GM12892 (cell line): ENCODE data around the gene ZBTB8A.
"Not testable (repeated sequence)": the region's sequence is repeated elsewhere in the genome, so short reads cannot be mapped to it uniquely, and the experiment has no call there.

ENCODE experiments used
- DNase-seq: peaks from one replicate; pipeline ENCODE4 v3.0.0; 2011; ENCODE audit not compliant: insufficient read length
- FAIRE-seq: peaks from 2 replicates; lab custom pipeline; 2011; peaks lifted over from hg19 to GRCh38; lab: Jason Lieb, UNC
- POLR2A ChIP-seq: IDR thresholded peaks from 2 replicates; pipeline ENCODE4 v1.6.1; 2011; ENCODE audit warnings: low read depth, low read length, control low read depth
- POLR2AphosphoS5 ChIP-seq: IDR thresholded peaks from 2 replicates; pipeline ENCODE4 v1.6.1; 2011; ENCODE audit warnings: low read depth, low read length, control low read depth
- TAF1 ChIP-seq: IDR thresholded peaks from 2 replicates; pipeline ENCODE4 v1.6.1; 2011; ENCODE audit warnings: low read depth, mild to moderate bottlenecking, control low read depth, low read length, borderline replicate concordance

Gene ZBTB8A

GRCh38 chr1:32540605-32541004, 1.4 kb downstream of the ZBTB8A start:
- DNase-seq (no peak), FAIRE-seq (no peak)
- TF ChIP-seq POLR2AphosphoS5 (no peak), POLR2A (no peak), TAF1 (no peak)

GRCh38 chr1:32541064-32541566, 1.9 kb downstream of the ZBTB8A start:
- FAIRE-seq: no peak
- no peak for DNase-seq
- TF ChIP-seq TAF1 (no peak), POLR2A (no peak), POLR2AphosphoS5 (no peak)

DNA sequence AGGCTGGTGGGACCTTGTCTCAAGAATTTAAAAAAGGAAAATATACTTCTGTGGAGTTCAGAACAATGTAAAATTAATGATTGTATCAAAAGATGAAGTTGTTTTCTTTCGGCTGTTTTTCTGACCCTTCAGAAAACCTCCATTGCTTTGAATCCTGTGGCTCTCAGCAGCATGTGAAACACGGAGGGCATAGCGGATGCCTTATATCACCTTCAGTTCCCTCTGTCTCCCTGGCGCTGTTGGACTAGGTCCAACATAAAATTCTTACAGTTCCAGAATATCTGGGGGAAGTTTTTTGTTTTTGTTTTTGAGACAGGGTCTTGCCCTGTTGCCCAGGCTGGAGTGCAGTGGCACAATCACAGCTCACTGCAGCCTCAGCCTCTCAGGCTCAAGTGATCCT, 7.4 kb downstream of the ZBTB8A start:
- no peak for FAIRE-seq
- TF ChIP-seq POLR2AphosphoS5: no peak
- no peak for DNase-seq

- no peak for TF ChIP-seq POLR2A
- no peak for DNase-seq
- no peak for FAIRE-seq
Measured at GRCh38 chr1:32549616-32550015, 10.4 kb downstream of the ZBTB8A start.

DNA sequence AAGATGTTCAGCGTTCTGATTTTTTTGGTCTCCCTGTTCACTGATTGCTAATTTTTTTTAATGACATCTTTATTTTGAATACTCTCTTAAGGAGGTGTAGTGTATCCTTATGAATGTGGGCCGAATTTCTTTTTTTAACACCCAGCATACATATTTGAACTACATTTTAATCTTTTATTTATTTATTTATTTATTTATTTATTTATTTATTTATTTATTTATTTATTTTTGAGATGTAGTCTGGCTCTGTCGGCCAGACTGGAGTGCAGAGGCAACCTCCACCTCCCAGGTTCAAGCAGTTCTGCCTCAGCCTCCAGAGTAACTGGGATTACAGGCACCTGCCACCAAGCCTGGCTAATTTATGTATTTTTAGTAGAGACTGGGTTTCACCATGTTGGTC, 15.1 kb downstream of the ZBTB8A start:
- DNase-seq (no peak), FAIRE-seq (no peak)
- TF ChIP-seq POLR2AphosphoS5 (no peak), POLR2A (no peak), TAF1 (no peak)

- DNase-seq, FAIRE-seq: not testable (repeated sequence)
Measured at GRCh38 chr1:32557035-32557434, 17.8 kb downstream of the ZBTB8A start.

DNA sequence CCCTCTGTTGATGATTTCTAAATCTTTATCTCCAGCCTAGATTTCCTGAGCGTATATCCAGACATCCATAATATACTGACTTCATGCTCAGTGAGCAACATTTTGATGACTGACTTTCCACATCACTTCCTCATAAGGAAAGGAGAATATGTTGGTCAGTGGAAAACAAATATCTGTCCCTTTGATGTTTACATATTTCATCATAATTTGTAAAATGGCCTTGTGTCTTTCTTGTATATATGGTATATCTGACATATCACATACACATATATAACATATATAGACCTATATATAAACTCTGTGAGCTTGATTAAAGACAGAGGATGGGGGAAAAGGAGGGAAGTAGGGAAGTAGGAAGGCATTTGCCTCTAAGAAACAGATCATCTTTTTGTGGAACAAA, 18.6 kb downstream of the ZBTB8A start:
- DNase-seq (no peak), FAIRE-seq (no peak)
- no peak for TF ChIP-seq TAF1
- no peak for TF ChIP-seq POLR2AphosphoS5
- TF ChIP-seq POLR2A: no peak

DNA sequence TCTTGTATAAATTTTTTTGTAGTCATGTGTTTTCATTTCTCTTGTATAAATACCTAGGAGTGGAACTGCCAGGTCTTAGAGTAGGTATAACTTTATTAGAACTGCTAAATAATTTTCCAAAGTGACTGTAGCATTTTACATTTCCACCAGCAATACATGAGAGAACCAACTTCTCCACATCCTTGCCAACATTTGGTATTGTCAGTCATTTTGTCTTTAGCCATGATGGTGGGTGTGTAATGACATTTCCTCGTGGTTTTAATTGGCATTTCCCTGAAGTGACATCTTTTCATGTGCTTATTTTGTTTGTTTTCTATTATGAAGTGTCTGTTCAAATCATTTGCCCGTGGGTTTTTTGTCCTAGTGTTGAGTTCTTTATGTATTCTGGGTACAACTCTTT, 29.7 kb downstream of the ZBTB8A start:
- DNase-seq: no peak
- no peak for TF ChIP-seq TAF1
- TF ChIP-seq POLR2AphosphoS5: no peak
- TF ChIP-seq POLR2A: no peak
- no peak for FAIRE-seq

DNA sequence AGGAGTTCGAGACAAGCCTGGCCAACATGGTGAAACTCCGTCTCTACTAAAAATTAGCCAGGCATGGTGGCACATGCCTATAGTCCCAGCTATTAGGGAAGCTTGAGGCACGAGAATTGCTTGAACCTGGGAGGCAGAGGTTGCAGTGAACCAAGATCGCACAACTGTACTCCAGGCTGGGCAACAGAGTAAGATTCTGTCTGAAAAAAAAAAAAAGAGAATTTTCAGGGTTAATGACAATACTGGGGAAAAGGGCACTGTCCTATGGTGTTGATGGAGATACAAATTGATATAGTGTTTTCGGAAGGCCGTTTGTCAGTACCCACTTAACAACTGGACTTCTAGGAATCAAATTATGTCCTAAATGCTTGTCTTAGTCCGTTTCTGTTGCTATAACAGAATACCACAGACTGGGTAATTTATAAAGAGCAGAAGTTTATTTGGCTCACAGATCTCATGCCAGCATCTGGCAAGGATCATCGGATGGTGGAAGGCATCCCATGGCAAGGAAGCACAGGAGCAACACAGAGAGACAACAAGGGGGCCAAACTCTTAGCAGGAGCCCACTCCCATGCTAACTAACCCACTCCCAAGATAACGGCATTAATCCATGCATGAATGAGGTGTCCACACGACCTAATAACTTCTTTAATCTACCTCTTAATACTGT, 41.3 kb downstream of the ZBTB8A start:
- TF ChIP-seq POLR2A (no peak), POLR2AphosphoS5 (no peak), TAF1 (no peak)
- no peak for DNase-seq
- FAIRE-seq: no peak

GRCh38 chr1:32592943-32593342, 53.7 kb downstream of the ZBTB8A start:
- FAIRE-seq: no peak
- DNase-seq: no peak
- TF ChIP-seq POLR2AphosphoS5 (no peak), TAF1 (no peak), POLR2A (no peak)

DNA sequence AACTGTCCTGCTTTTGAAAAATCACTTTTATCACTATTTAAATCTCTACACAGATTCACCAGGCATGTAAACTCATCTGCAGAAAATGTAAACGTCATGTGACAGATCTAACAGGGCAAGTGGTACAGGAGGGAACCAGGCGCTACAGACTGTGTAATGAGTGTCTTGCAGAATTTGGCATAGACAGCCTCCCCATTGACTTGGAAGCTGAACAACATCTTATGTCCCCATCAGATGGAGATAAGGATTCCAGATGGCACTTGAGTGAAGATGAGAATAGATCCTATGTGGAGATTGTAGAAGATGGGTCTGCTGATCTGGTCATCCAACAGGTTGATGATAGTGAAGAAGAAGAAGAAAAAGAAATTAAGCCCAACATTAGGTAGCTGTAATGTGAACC, 60.8 kb downstream of the ZBTB8A start:
- FAIRE-seq (no peak), DNase-seq (no peak)
- TF ChIP-seq POLR2AphosphoS5 (no peak), POLR2A (no peak), TAF1 (no peak)

- DNase-seq (no peak), FAIRE-seq (no peak)
- TF ChIP-seq TAF1 (no peak), POLR2A (no peak), POLR2AphosphoS5 (no peak)
Measured at GRCh38 chr1:32605711-32606424, 66.6 kb downstream of the ZBTB8A start.
